Thymus (tissue), 14 donors: ENCODE results near the gene KLHDC4. TPM values are rescaled to one million over a fixed set of nuclear protein-coding genes. Genes with fewer than 3 reads are reported as not detected.
"Not testable (repeated sequence)": the region's sequence is repeated elsewhere in the genome, so short reads cannot be mapped to it uniquely, and the experiment has no call there.

Source experiments
- DNase-seq, 9 donors: peaks; one replicate each; pipeline ENCODE4 v3.0.0-alpha.2; 2013; ENCODE audit warnings: low spot score in 9 of 9, low read depth in 6 of 9, missing footprints in 1 of 9
- H3K27ac ChIP-seq, 2 donors: one replicate each; pipeline ENCODE4 v1.5.1; 2013; ENCODE audit warnings: control low read depth in 1 of 2, low read depth in 1 of 2, low read length in 1 of 2, mild to moderate bottlenecking in 1 of 2, moderate library complexity in 1 of 2
- H3K27me3 ChIP-seq, 2 donors: one replicate each; pipeline ENCODE4 v1.5.1; 2013; ENCODE audit warnings: low read length in 1 of 2; ENCODE audit not compliant: control insufficient read depth in 2 of 2, insufficient read depth in 1 of 2
- H3K36me3 ChIP-seq, 2 donors: one replicate each; pipeline ENCODE4 v1.5.1; 2013; ENCODE audit warnings: low read length in 1 of 2, mild to moderate bottlenecking in 1 of 2, moderate library complexity in 1 of 2; ENCODE audit not compliant: control insufficient read depth in 2 of 2, insufficient read depth in 2 of 2
- H3K4me1 ChIP-seq, 2 donors: one replicate each; pipeline ENCODE4 v1.5.1; 2013; ENCODE audit warnings: low read length in 2 of 2; ENCODE audit not compliant: control insufficient read depth in 2 of 2, insufficient read depth in 2 of 2
- H3K4me3 ChIP-seq, 2 donors: one replicate each; pipeline ENCODE4 v1.5.1; 2013; ENCODE audit warnings: low read length in 2 of 2, control low read depth in 1 of 2, mild to moderate bottlenecking in 1 of 2
- H3K9me3 ChIP-seq, 2 donors: one replicate each; pipeline ENCODE4 v1.5.1; 2013; ENCODE audit warnings: low read length in 1 of 2, mild to moderate bottlenecking in 1 of 2; ENCODE audit not compliant: control insufficient read depth in 2 of 2, insufficient read depth in 1 of 2
- WGBS: extraction: QIAGEN DNeasy Blood & Tissue Kit; methylation state at CpG from one replicate; pipeline ENCODE4 v1.1.7; 2013; 5-methylcytosine and 5-hydroxymethylcytosine counted together
- long read RNA-seq, 10 donors: transcript quantifications; one replicate each; lab custom pipeline, GENCODE V29; 2026
- polyA plus RNA-seq: library from polyadenylated mRNA; stranded (reverse); fragments of 200-250 nt; gene quantifications from one replicate; pipeline ENCODE4 v1.2.3, GENCODE V29; 2013
- total RNA-seq: library from RNA; stranded (reverse); fragments of 120-200 nt; gene quantifications from one replicate; pipeline ENCODE4 v1.2.4, GENCODE V29; 2013
- donor health status: healthy.

The KLHDC4 gene
- total RNA-seq, result 30.0 TPM
- 58.3 TPM for polyA plus RNA-seq
- long read RNA-seq, donor 1, result 0 reads
- long read RNA-seq, donor 2, result 0 reads
- long read RNA-seq, donor 3, full-length matches to known transcripts, result 13 of 13 reads
- long read RNA-seq, donor 3, partial matches to known transcripts, result 0 of 13 reads
- long read RNA-seq, donor 3, other reads (novel, unspliced or antisense), result 0 of 13 reads
- long read RNA-seq, donor 4, full-length matches to known transcripts, result 5 of 5 reads
- long read RNA-seq, donor 4, partial matches to known transcripts, result 0 of 5 reads
- long read RNA-seq, donor 4, other reads (novel, unspliced or antisense), result 0 of 5 reads
- long read RNA-seq, donor 5, full-length matches to known transcripts, result 11 of 11 reads
- long read RNA-seq, donor 5, partial matches to known transcripts, result 0 of 11 reads
- long read RNA-seq, donor 5, other reads (novel, unspliced or antisense), result 0 of 11 reads
- long read RNA-seq, donor 6, full-length matches to known transcripts, result 12 of 12 reads
- long read RNA-seq, donor 6, partial matches to known transcripts, result 0 of 12 reads
- long read RNA-seq, donor 6, other reads (novel, unspliced or antisense), result 0 of 12 reads
- long read RNA-seq, donor 7, full-length matches to known transcripts, result 6 of 6 reads
- long read RNA-seq, donor 7, partial matches to known transcripts, result 0 of 6 reads
- long read RNA-seq, donor 7, other reads (novel, unspliced or antisense), result 0 of 6 reads
- long read RNA-seq, donor 8, full-length matches to known transcripts, result 6 of 6 reads
- long read RNA-seq, donor 8, partial matches to known transcripts, result 0 of 6 reads
- long read RNA-seq, donor 8, other reads (novel, unspliced or antisense), result 0 of 6 reads
- long read RNA-seq, donor 9, full-length matches to known transcripts, result 9 of 9 reads
- long read RNA-seq, donor 9, partial matches to known transcripts, result 0 of 9 reads
- long read RNA-seq, donor 9, other reads (novel, unspliced or antisense), result 0 of 9 reads
- long read RNA-seq, donor 10, full-length matches to known transcripts, result 3 of 3 reads
- long read RNA-seq, donor 10, partial matches to known transcripts, result 0 of 3 reads
- long read RNA-seq, donor 10, other reads (novel, unspliced or antisense), result 0 of 3 reads

- DNase-seq, result peak; percentile 74 to 95 (median 88)
- Histone ChIP-seq H3K9me3 (no peaks in the 10 kb centered on the region), H3K27ac (peak within 1 kb of the TSS; percentile 89 to 94), H3K36me3 (peaks cover 30 to 31% of the 10 kb centered on the region in 2 donors), H3K27me3 (no peaks in the 10 kb centered on the region), H3K4me3 (peak within 1 kb of the TSS; percentile 74 to 90), H3K4me1 (peaks cover 18 to 36% of the 10 kb centered on the region in 2 donors)
- WGBS, result under 1% methylated on average over 60 of the region's 60 CpGs
These were observed at the start of gene KLHDC4 for GRCh38 chr16:87765776-87766484. KLHDC4 (minus strand) TSS chr16:87765986; CDS start chr16:87765890, 96 bp downstream.

GRCh38 chr16:87815567-87815966, 49.8 kb upstream of the KLHDC4 start:
- Histone ChIP-seq H3K27me3 (peaks cover 0 to 2% of the 10 kb centered on the region in 2 donors), H3K9me3 (peaks cover 10 to 38% of the 10 kb centered on the region in 2 donors), H3K36me3 (no peaks in the 10 kb centered on the region), H3K27ac (no peak overlapping the region), H3K4me3 (no peak overlapping the region), H3K4me1 (peaks cover 2 to 9% of the 10 kb centered on the region in 2 donors)
- no peak for DNase-seq
- WGBS, result 94% methylated on average over 5 of the region's 5 CpGs

- H3K27ac ChIP-seq, result no peak overlapping the region
- peaks cover 2 to 22% of the 10 kb centered on the region in 2 donors for H3K9me3 ChIP-seq
- H3K4me1 ChIP-seq, result peaks cover 21 to 43% of the 10 kb centered on the region in 2 donors
- H3K36me3 ChIP-seq, result no peaks in the 10 kb centered on the region
- DNase-seq, result no peak
- H3K27me3 ChIP-seq, result peaks cover 0 to 2% of the 10 kb centered on the region in 2 donors
- H3K4me3 ChIP-seq, result no peak overlapping the region
- WGBS, result 82% methylated on average over 10 of the region's 10 CpGs
These were observed 46.4 kb upstream of the KLHDC4 start for GRCh38 chr16:87812200-87812656.

DNA sequence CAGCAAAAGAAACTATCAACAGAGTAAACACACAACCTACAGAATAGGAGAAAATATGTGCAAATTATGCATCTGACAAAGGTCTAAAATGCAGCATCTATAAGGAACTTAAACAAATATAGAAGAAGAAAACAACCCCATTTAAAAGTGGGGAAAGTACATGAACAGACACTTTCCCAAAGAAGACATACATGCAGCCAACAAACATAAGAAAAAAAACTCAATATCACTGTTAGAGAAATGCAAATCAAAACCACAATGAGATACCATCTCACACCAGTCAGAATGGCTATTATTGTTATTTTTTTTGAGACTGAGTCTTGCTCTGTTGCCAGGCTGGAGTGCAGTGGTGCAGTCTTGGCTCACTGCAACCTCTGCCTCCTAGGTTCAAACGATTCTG, 45.7 kb upstream of the KLHDC4 start:
- not testable (repeated sequence) for H3K4me3 ChIP-seq, H3K27me3 ChIP-seq, H3K36me3 ChIP-seq, H3K27ac ChIP-seq, DNase-seq
- peaks cover under 1 to 14% of the 10 kb centered on the region in 2 donors for H3K9me3 ChIP-seq
- peaks cover 27 to 50% of the 10 kb centered on the region in 2 donors for H3K4me1 ChIP-seq
- 91% methylated on average over 1 of the region's 1 CpG for WGBS

GRCh38 chr16:87809150-87809902, 43.5 kb upstream of the KLHDC4 start:
- WGBS, result 55% methylated on average over 15 of the region's 15 CpGs
- Histone ChIP-seq H3K27me3 (no peaks in the 10 kb centered on the region), H3K36me3 (no peaks in the 10 kb centered on the region), H3K9me3 (peaks cover 0 to 6% of the 10 kb centered on the region in 2 donors), H3K4me1 (peaks cover 35 to 61% of the 10 kb centered on the region in 2 donors), H3K4me3 (no peak overlapping the region), H3K27ac (peak overlapping the region; percentile 56 to 82)
- DNase-seq, result peak in 5 of 9 donors; percentile 28 to 76 (median 47)

GRCh38 chr16:87808108-87808507, 42.3 kb upstream of the KLHDC4 start:
- H3K4me1 ChIP-seq, result peaks cover 38 to 73% of the 10 kb centered on the region in 2 donors
- 97% methylated on average over 6 of the region's 6 CpGs for WGBS
- no peak overlapping the region for H3K4me3 ChIP-seq
- H3K27me3 ChIP-seq, result no peaks in the 10 kb centered on the region
- DNase-seq, result no peak
- H3K9me3 ChIP-seq, result peaks cover 1 to 16% of the 10 kb centered on the region in 2 donors
- no peaks in the 10 kb centered on the region for H3K36me3 ChIP-seq
- no peak overlapping the region for H3K27ac ChIP-seq

DNA sequence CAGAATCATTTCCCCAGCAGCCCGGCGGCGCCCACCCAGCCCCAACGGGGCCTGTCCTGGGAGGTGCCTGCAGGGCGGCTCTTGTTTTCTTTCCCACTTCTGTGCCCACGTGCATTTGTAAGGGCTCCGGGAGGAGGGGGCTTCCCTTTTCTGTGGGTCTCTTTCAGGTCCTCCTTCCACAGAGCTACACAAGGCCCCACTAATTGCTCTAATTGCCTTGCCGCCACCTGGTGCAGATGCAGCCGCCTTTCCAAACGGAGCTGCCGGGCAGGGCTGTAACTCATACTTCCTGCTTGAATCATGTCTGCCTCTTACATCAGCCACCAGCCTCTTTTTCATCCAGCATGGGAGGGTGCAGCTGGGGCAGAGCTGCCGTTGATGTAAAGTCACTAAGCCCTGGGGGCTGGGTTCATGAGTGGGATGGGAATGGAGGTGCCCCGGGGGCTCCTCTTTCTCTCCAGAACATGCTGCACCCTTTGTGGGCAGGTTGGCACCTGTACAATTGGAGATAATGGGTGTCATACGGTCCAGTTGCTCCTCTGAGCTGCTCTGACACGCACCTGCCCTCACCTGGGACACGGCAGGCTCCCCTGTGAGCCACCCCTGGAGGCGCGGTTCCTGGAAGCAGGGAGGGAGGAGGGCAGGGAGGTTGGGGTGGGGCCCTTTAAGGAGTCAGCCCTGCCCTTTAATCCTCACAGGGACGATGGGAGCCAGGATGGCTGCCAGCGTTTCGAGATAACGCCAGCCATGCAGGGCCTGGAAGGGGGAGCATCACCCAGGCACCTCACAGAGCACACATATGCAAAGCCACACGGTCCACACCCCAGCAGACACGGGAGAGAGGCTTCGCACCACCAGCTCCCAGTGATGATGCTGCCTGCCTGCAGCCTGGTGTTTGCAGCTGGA, 41.1 kb upstream of the KLHDC4 start:
- WGBS, result 23% methylated on average over 25 of the region's 25 CpGs
- DNase-seq, result peak; percentile 59 to 92 (median 75)
- no peaks in the 10 kb centered on the region for H3K27me3 ChIP-seq
- H3K9me3 ChIP-seq, result peaks cover 1 to 20% of the 10 kb centered on the region in 2 donors
- H3K36me3 ChIP-seq, result no peaks in the 10 kb centered on the region
- H3K27ac ChIP-seq, result peak overlapping the region; percentile 85 to 91
- peak overlapping the region; percentile 33 to 49 for H3K4me3 ChIP-seq
- peaks cover 43 to 79% of the 10 kb centered on the region in 2 donors for H3K4me1 ChIP-seq
